ENCODE data around the gene CTIF.

The CTIF gene

DNA sequence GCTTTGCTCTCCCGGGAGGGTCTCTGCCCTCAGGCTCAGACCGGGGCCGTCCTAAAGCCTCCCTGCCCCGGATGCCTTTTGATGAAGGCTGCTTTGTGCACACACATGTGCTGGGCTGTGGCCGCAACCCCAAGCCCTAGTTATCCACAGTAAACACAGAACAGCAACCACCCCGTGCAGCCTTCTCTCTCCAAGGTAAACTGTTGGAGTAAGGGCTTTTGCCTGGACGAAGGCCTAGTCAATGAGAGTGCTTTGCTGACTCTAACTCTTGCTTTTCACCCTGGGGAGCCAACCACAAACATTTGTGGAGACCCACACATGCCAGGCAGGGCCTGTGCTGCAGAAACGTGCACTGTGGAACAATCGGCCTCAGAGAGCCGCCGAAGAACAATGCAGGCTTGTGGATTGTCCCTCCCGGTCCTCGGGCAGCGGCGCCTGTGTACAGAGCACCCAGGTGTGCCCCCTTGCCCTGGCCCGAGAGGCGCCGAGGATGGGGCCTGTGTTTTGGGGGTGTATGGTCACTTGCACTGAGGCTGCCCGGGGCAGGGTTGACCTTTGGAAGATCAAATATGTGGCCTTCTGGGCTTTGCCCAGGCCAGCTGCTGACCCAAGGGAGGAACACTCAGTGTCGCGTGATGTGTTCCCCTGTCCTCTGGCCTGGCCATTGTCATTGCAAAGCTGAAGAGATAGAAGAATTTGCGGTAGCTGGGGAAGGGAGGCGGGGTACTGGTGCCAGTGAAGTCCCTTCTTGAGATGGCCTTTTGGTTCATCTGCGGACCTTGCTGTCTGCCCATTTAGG, 37.0 kb downstream of the CTIF start:
- DNase-seq: no peak

GRCh38 chr18:48576457-48576771, 37.6 kb downstream of the CTIF start:
- no peak for DNase-seq

- no peak for DNase-seq
These were observed 38.8 kb downstream of the CTIF start for GRCh38 chr18:48577478-48578190.

- DNase-seq: no peak
These were observed 39.5 kb downstream of the CTIF start for GRCh38 chr18:48578289-48578688.

- no peak for DNase-seq
These were observed 41.2 kb downstream of the CTIF start for GRCh38 chr18:48580066-48580465.

GRCh38 chr18:48580782-48581181, 42.0 kb downstream of the CTIF start:
- no peak for DNase-seq

GRCh38 chr18:48581206-48581605, 42.4 kb downstream of the CTIF start:
- no peak for DNase-seq

DNA sequence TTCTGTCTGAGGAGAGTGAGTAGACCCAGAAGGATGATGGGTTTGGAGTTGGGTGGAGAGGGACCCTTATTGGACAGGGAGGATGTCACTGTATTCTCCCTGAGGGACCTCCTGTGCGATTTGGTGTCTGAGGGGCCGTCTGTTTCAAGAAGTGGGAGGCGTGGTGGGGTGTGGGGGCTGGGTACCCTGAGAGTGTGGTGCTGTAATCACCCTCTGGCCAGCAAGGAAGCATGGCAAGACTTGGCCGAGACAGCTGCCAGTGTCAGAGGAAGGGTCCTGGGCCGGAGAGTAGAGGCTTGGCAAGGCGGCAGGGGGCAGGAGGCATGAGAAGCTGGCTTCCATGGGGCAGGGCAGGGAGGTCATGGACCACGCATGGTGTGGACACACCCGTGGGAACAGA, 43.1 kb downstream of the CTIF start:
- DNase-seq: no peak

DNA sequence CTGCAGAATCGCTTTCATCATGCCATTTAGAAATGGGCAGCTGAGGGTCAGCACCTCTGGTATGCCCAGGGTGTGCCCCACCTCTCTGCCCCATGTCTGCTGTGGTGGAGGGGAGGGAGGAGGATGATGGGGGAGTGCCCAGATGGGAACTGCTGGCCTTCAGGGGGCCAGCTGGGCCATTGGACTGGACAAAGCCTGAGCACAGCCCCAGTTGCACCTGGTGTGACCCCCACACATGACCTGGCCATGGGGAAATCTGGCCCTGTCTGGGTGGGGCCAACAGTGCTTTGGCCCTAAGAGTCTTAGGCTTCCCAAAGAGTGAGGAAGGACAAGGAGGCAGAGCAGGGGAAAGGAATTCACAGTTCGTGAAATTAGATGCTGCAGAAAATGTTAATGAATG, 44.1 kb downstream of the CTIF start:
- no peak for DNase-seq

DNA sequence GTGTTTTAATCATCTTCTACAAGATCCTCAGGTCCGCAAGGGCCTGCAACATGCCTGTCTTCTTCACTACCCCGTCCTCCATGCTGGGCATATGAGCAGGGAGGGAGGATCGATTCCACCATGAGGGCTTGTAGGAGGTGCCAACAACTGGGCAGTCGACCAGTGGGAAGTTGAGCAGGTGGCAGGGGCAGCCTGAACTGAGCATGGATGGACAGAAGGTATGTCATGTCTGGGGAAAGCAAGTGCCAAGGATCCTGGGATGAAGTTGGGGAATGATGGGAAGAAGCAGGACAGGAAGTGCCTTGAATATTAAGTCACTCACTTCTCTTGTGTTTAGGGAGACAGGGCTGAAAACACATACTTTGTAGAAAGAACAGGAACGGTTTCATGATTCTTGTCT, 44.7 kb downstream of the CTIF start:
- DNase-seq: no peak

- DNase-seq: no peak
These were observed 51.1 kb downstream of the CTIF start for GRCh38 chr18:48589797-48590519.

- DNase-seq: no peak
These were observed 51.8 kb downstream of the CTIF start for GRCh38 chr18:48590678-48591077.

- no peak for DNase-seq
These were observed 53.8 kb downstream of the CTIF start for GRCh38 chr18:48592540-48593171.

GRCh38 chr18:48594471-48595094, 55.8 kb downstream of the CTIF start:
- DNase-seq: no peak

GRCh38 chr18:48595703-48596218, 56.9 kb downstream of the CTIF start:
- DNase-seq: no peak

- DNase-seq: no peak
These were observed 58.3 kb downstream of the CTIF start for GRCh38 chr18:48597110-48597509.

- DNase-seq: no peak
These were observed 58.8 kb downstream of the CTIF start for GRCh38 chr18:48597671-48598070.

DNA sequence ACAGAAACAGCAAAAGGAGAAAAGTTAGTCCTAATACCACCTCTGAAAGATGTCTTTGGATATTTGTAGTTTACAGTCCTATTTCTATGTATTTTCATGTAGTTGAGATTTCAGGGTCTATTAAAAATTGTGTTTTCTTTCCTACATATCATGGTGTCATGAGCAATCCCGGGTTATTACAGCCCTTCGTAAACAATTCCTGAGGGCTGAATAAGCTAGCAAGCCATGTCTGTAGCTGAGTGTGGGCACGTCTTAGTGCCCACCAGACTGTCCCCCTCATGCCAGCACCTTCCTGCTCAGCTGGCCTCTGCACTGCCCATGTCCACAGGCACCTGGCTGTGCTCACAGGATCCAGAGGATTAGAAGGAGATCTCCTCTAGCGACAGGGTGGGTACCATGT, 60.6 kb downstream of the CTIF start:
- no peak for DNase-seq

GRCh38 chr18:48600046-48600445, 61.2 kb downstream of the CTIF start:
- no peak for DNase-seq

- DNase-seq: no peak
These were observed 61.7 kb downstream of the CTIF start for GRCh38 chr18:48600456-48601090.

DNA sequence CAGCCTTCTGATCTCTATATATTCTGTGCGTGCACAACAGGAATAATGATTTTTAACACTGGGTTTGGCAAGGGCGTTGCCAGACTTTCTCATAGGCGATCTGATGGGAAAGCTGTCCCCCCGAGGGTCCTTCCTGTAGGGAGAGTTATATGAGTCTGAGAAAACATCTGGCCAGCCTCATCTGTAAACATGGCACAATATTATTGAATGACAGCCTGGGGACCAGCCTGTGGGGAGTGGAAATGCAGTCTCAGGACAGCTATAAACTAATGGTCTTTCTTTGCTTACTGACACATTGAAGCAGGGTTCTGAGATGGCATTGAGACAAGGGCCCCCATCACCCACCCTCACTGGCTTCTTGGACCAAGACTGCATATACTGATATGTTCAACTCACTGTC, 62.5 kb downstream of the CTIF start:
- no peak for DNase-seq

GRCh38 chr18:48602759-48603390, 64.0 kb downstream of the CTIF start:
- no peak for DNase-seq

All from stimulated activated naive CD4-positive, alpha-beta T cell (primary cell).